ENCODE results near the gene EIF4G1. TPM values are rescaled to one million over a fixed set of nuclear protein-coding genes. Genes with fewer than 3 reads are reported as not detected.
A peak's percentile ranks its signal among the peaks of the same experiment; 100 is the strongest.

EIF4G1 gene
- total and polyA plus RNA-seq, 7 donors: 395 to 787 (median 628) TPM

DNA sequence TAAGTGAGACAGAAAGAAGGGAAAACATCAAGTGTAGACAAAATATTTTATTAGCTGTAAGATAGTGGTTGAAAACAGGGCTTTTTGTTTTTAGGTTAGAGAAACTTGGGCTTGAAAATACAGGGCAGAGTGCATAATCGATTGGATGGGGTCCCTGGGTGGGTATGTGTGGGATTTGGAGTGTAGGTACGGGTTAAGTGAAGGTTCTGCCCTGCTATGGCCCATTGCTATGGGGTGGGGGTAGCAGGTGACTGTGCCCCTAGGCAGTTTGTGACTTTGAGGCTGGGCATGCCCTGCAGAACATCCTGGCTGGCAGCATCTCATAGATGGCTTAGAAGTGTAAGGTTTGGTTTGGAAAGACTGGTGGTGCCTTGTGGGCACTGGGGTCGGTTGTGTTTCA lies 19.3 kb downstream of the EIF4G1 start:
- TF ChIP-seq, protein P1, sequence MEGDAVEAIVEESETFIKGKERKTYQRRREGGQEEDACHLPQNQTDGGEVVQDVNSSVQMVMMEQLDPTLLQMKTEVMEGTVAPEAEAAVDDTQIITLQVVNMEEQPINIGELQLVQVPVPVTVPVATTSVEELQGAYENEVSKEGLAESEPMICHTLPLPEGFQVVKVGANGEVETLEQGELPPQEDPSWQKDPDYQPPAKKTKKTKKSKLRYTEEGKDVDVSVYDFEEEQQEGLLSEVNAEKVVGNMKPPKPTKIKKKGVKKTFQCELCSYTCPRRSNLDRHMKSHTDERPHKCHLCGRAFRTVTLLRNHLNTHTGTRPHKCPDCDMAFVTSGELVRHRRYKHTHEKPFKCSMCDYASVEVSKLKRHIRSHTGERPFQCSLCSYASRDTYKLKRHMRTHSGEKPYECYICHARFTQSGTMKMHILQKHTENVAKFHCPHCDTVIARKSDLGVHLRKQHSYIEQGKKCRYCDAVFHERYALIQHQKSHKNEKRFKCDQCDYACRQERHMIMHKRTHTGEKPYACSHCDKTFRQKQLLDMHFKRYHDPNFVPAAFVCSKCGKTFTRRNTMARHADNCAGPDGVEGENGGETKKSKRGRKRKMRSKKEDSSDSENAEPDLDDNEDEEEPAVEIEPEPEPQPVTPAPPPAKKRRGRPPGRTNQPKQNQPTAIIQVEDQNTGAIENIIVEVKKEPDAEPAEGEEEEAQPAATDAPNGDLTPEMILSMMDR (IDR thresholded peaks at IDR 0.05): no peak
- intact Hi-C loops (cut with DNase I): loop anchor here in 1 of 2 donors (1.0 kb wide), 1 partner anchor 9 kb away; no protein-coding TSS in a partner anchor
- 74 to 92% (median 75%) methylated on average over 3 of the region's 3 CpGs for WGBS, 3 donors
- no peak for ATAC-seq
- Histone ChIP-seq H3K9me3 (no peaks in the 10 kb centered on the region), H3K4me3 (no peak overlapping the region), H3K27me3 (ENCODE audit: insufficient read depth in 3 of 3, low read length in 2 of 3) (no peaks in the 10 kb centered on the region), H3K36me3 (ENCODE audit: insufficient read depth in 1 of 2, low read depth in 1 of 2) (peaks cover 5 to 67% of the 10 kb centered on the region in 2 donors), H3K4me1 (peaks cover 46% of the 10 kb centered on the region), H3K27ac (peak overlapping the region; percentile 90)
- DNase-seq: peak in 1 of 2 donors; percentile 41

DNA sequence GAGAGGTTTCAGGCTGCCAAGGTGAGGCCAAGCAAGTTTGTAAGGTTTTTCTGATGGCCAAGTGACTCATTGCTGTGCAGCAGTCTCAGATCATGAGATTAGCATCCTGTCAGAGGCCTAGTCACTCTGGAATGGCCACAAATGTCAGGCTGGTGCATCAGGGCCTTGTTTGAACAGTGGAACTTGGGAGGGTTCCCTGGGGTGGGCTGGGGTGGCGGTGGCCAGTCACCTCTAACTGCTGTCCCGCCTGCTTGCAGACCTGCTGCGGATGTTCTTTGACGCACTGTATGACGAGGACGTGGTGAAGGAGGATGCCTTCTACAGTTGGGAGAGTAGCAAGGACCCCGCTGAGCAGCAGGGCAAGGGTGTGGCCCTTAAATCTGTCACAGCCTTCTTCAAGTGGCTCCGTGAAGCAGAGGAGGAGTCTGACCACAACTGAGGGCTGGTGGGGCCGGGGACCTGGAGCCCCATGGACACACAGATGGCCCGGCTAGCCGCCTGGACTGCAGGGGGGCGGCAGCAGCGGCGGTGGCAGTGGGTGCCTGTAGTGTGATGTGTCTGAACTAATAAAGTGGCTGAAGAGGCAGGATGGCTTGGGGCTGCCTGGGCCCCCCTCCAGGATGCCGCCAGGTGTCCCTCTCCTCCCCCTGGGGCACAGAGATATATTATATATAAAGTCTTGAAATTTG lies 20.2 kb downstream of the EIF4G1 start:
- no peaks in the 10 kb centered on the region for H3K27me3 ChIP-seq (ENCODE audit: insufficient read depth in 3 of 3, low read length in 2 of 3)
- TF ChIP-seq, protein P1 (IDR thresholded peaks at IDR 0.05): no peak
- peaks cover 55% of the 10 kb centered on the region for H3K4me1 ChIP-seq
- 67 to 82% (median 72%) methylated on average over 15 of the region's 15 CpGs for WGBS, 3 donors
- peaks cover 0 to 58% of the 10 kb centered on the region in 2 donors for H3K36me3 ChIP-seq (ENCODE audit: insufficient read depth in 1 of 2, low read depth in 1 of 2)
- intact Hi-C loops (cut with DNase I): no loop called here
- ATAC-seq (peak; percentile 15 to 48 (median 32)), DNase-seq (peak; percentile 8 to 74)
- H3K9me3 ChIP-seq: no peaks in the 10 kb centered on the region
- H3K27ac ChIP-seq: peak overlapping the region; percentile 90
- H3K4me3 ChIP-seq: no peak overlapping the region

DNA sequence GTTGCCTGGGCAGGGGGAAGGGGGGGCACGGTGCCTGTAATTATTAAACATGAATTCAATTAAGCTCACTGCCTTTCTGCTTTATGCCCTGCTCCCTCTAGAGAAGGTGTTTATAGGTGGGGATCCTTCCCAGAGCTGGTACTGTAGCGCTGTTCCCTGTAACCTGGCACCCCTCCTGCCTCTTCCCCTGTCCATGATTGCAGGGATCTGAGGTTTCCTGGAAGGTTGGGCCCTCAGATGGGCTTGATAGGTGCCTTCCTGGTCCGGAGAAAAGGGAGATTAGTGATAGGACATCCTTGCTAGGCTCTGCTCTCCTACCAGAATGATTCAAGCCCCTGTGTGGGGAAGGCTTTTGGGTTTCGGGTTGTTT lies 20.9 kb downstream of the EIF4G1 start:
- peaks cover 0 to 51% of the 10 kb centered on the region in 2 donors for H3K36me3 ChIP-seq (ENCODE audit: insufficient read depth in 1 of 2, low read depth in 1 of 2)
- ATAC-seq: no peak

DNA sequence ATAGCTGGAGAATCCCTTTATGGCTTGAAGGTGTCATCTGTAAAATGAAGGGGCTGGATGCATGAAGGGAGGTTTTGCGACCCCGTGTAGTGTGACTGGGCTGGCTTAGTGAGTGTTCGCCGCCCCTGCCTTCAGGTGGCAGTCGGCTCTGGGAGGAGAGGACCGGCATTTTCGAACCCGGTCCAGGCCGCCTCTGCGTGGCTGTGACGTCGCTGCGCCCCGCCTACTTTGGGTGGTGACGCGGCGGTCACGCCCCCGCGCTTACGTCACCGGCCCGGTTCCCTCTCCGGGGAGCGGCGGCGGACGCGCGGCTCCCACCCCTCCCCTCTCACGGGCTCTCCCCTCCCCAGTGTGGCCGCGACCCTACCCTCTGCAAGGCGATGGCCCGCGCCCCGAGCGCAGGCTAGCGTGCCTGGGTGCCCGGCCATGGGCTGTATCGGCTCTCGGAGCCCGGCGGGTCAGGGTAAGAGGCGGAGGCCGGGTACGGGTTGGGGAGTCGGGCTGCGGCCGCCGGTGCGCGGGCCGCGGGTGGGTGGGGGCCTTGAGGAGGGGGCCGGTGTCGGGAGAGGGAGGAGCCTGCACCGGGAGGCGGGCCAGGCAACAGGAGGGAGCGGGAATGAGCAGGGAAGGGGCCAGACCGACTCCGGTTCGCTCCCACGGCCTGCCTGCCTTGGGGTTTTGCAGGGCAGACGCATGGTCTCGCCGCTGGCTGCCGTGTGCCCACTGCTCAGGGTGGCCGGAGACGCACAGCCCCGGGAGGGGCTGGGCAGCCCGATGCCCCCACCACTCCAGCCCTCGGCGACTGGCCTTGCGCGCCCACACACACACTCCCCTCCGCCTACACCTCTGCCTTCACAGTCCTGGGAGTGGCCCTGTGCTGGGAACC lies 21.5 kb downstream of the EIF4G1 start:
- 0 to 1% (median 0%) methylated on average over 35 to 77 of the region's 77 CpGs for WGBS, 3 donors
- intact Hi-C loops (cut with DNase I): no loop called here
- H3K4me1 ChIP-seq: peaks cover 58% of the 10 kb centered on the region
- H3K4me3 ChIP-seq: peak overlapping the region; percentile 79
- peak; percentile 63 to 79 (median 71) for ATAC-seq
- TF ChIP-seq, protein P1 (IDR thresholded peaks at IDR 0.05): no peak
- H3K36me3 ChIP-seq (ENCODE audit: insufficient read depth in 1 of 2, low read depth in 1 of 2): peaks cover 0 to 45% of the 10 kb centered on the region in 2 donors
- peak; percentile 89 to 93 for DNase-seq
- peak overlapping the region; percentile 90 for H3K27ac ChIP-seq
- no peaks in the 10 kb centered on the region for H3K9me3 ChIP-seq
- H3K27me3 ChIP-seq (ENCODE audit: insufficient read depth in 3 of 3, low read length in 2 of 3): no peaks in the 10 kb centered on the region

More for the DNA sequence above, 20.9 kb downstream of the EIF4G1 start:
- Histone ChIP-seq H3K4me1 (peaks cover 58% of the 10 kb centered on the region), H3K9me3 (no peaks in the 10 kb centered on the region), H3K27me3 (ENCODE audit: insufficient read depth in 3 of 3, low read length in 2 of 3) (no peaks in the 10 kb centered on the region), H3K27ac (peak overlapping the region; percentile 90), H3K4me3 (peak overlapping the region; percentile 79)
- TF ChIP-seq, protein P1 (IDR thresholded peaks at IDR 0.05): no peak
- 41 to 65% (median 50%) methylated on average over 4 of the region's 4 CpGs for WGBS, 3 donors
- intact Hi-C loops (cut with DNase I): no loop called here
- peak in 1 of 2 donors; percentile 46 for DNase-seq
